ENCODE measurements around the gene ATF5. TPM values are rescaled to one million over a fixed set of nuclear protein-coding genes. Genes with fewer than 3 reads are reported as not detected.
A peak's percentile ranks its signal among the peaks of the same experiment; 100 is the strongest.

The ATF5 gene
- total and polyA plus RNA-seq, 2 of the 8 experiments (the other 6 are each of a cell fraction or from before 2014, with no cell fraction given) = 6.2 to 13.1 TPM

DNA sequence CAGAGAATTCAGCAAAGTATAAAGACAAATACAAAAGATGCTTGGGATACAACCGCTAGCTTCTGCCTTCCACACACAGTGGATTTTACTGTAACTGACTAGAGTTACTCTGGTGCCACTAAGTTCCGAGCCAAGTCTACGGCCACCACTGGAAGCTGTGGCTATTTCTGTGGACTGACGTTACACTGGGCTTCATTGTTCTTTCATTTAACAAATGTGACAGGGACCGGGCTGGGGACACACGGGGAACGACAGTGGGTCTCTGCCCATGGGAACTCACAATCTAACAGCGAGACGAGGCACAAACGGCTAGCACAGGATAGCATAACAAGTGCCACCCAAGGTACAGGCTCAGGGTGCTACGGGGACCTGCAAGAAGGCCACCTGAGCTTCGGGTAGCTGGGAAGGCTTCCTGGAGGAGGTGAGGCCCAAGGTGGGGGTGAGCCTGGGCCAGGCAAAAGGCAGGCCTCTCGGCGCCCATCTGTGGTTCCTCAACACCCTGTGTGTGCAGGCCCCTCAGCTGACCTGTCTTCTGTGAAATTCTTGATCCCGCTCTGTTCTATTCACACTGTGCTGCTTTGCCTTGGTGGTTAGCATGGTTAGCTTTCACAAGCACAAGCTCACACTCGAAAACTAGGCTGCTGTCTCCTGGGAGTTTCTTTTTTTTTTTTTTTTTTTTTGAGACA is 22.0 kb upstream of the ATF5 start:
- Histone ChIP-seq H4K20me1 (replicated peaks in 1 of 2; ENCODE audit: control insufficient read depth in 1 of 2, insufficient read depth in 2 of 2, low read length in 2 of 2) (peaks cover 32 to 34% of the 10 kb centered on the region in 2 experiments), H3K56ac (replicated peaks; ENCODE audit: insufficient read length, low read depth, low read length) (no peak overlapping the region), H3K23ac (ENCODE audit: insufficient read length) (no peak overlapping the region), H3K23me2 (ENCODE audit: low read depth, low read length) (no peaks in the 10 kb centered on the region), H3K4me3 (ENCODE audit: extremely low read depth in 1 of 4, insufficient read depth in 2 of 4, low read depth in 3 of 4, low read length in 4 of 4) (no peak overlapping the region), H3K4me1 (replicated peaks in 1 of 4; ENCODE audit: control insufficient read depth in 3 of 4, insufficient read depth in 4 of 4, low read length in 3 of 4) (peaks cover 0 to 6% (median 3%) of the 10 kb centered on the region in 4 experiments; a peak in 3 of 7 replicates), H2BK20ac (ENCODE audit: low read length) (no peak overlapping the region), H2BK15ac (ENCODE audit: low read length) (no peak overlapping the region), H4K8ac (ENCODE audit: extremely low read depth, insufficient read depth, low read length) (no peak overlapping the region), H3K4me2 (ENCODE audit: insufficient read depth in 1 of 2, low read depth in 2 of 2, low read length in 2 of 2) (no peak overlapping the region; a peak in 1 of 4 replicates), H3K27ac (ENCODE audit: low read depth, low read length) (peak overlapping the region; percentile 15; the same call in 1 of the 2 replicates), H3K36me3 (ENCODE audit: control insufficient read depth in 2 of 4, insufficient read depth in 4 of 4, low read length in 3 of 4) (peaks cover 18 to 41% (median 26%) of the 10 kb centered on the region in 4 experiments; a peak in 7 of 8 replicates), H3K9ac (replicated peaks in 1 of 4; ENCODE audit: extremely low read depth in 1 of 4, low read depth in 3 of 4, low read length in 3 of 4) (no peak overlapping the region), H3K27me3 (replicated peaks in 1 of 4; ENCODE audit: control insufficient read depth in 3 of 4, extremely low read depth in 1 of 4, insufficient read depth in 3 of 4, low read length in 3 of 4) (no peaks in the 10 kb centered on the region; a peak in 1 of 7 replicates), H2BK120ac (replicated peaks; ENCODE audit: low read depth, low read length) (no peak overlapping the region), H2BK5ac (ENCODE audit: low read depth, low read length) (no peak overlapping the region; the same call in 1 of the 2 replicates), H3K9me3 (ENCODE audit: insufficient read depth in 2 of 2, low read depth in 1 of 2, low read length in 1 of 2) (no peaks in the 10 kb centered on the region), H3K4ac (replicated peaks; ENCODE audit: insufficient read length, low read depth, low read length) (no peak overlapping the region), H2BK12ac (ENCODE audit: low read depth, low read length) (no peak overlapping the region), H2AK5ac (ENCODE audit: low read depth, low read length) (0 out of 2 replicates have a peak overlapping the region, but pooled peaks have one; percentile 53), H3K14ac (ENCODE audit: insufficient read length) (no peak overlapping the region), H3K18ac (ENCODE audit: extremely low read depth, low read length) (no peak overlapping the region), H3K79me1 (ENCODE audit: low read depth, low read length) (peaks cover 7% of the 10 kb centered on the region; the same call in 1 of the 2 replicates), H2AFZ (ENCODE audit: low read length) (no peak overlapping the region), H4K91ac (replicated peaks; ENCODE audit: insufficient read length, low read length) (no peak overlapping the region), H3K79me2 (ENCODE audit: control insufficient read depth in 1 of 2, insufficient read depth in 2 of 2, low read length in 2 of 2) (peaks cover 0 to 11% of the 10 kb centered on the region in 2 experiments; a peak in 1 of 4 replicates), H4K5ac (ENCODE audit: insufficient read length, low read depth, low read length) (no peak overlapping the region)
- ChIA-PET POLR2A (ENCODE audit: partially characterized antibody) (interaction anchor here (0.7 to 19.2 kb wide), 7 partner anchors 10 to 222 kb away, joined by 3 to 373 read pairs (median 4); partner anchors contain the start of genes ATF5, IL4I1 and NUP62), CTCF (ENCODE audit: partially characterized antibody) (interaction anchor here (0.8 to 4.8 kb wide), 5 partner anchors 10 to 331 kb away, joined by 3 to 20 read pairs (median 3); partner anchors contain the start of gene IL4I1)
- WGBS, 2 experiments (ENCODE audit: extremely low coverage in 1 of 2, insufficient coverage in 1 of 2, insufficient read length in 1 of 2, insufficient replicate concordance in 2 of 2, low coverage in 1 of 2, low lambda C conversion rate in 2 of 2, missing lambda C conversion rate in 1 of 2) = 89% methylated on average over 16 of the region's 16 CpGs; no CpG with 5 or more reads in 1 of the 2 experiments
- DNase-seq (ENCODE audit: low read depth in 1 of 2, low spot score in 2 of 2) (no peak), FAIRE-seq (no peak)
- TF ChIP-seq POLR2AphosphoS5 (IDR thresholded peaks at IDR 0.05; ENCODE audit: low read depth, low read length) = 0 out of 2 replicates have a peak, but pooled peaks have one; percentile 43

All from H1 (cell line).